Stimulated activated naive CD4-positive, alpha-beta T cell (primary cell): ENCODE measurements around the gene IL13.

Experiments
- DNase-seq, 6 experiments: peaks; one replicate each; lab custom pipeline; 2025; lab: John Stamatoyannopoulos, UW

The IL13 gene

GRCh38 chr5:132655821-132656773 is 1.9 kb upstream of the IL13 start:
- DNase-seq, result peak in 2 of 6 experiments; percentile 5 to 6

- DNase-seq, result peak in 1 of 6 experiments; percentile 5
These were observed 1.1 kb upstream of the IL13 start for GRCh38 chr5:132656774-132657355.

GRCh38 chr5:132658381-132659302 is 669 bp downstream of the IL13 start:
- no peak for DNase-seq

DNA sequence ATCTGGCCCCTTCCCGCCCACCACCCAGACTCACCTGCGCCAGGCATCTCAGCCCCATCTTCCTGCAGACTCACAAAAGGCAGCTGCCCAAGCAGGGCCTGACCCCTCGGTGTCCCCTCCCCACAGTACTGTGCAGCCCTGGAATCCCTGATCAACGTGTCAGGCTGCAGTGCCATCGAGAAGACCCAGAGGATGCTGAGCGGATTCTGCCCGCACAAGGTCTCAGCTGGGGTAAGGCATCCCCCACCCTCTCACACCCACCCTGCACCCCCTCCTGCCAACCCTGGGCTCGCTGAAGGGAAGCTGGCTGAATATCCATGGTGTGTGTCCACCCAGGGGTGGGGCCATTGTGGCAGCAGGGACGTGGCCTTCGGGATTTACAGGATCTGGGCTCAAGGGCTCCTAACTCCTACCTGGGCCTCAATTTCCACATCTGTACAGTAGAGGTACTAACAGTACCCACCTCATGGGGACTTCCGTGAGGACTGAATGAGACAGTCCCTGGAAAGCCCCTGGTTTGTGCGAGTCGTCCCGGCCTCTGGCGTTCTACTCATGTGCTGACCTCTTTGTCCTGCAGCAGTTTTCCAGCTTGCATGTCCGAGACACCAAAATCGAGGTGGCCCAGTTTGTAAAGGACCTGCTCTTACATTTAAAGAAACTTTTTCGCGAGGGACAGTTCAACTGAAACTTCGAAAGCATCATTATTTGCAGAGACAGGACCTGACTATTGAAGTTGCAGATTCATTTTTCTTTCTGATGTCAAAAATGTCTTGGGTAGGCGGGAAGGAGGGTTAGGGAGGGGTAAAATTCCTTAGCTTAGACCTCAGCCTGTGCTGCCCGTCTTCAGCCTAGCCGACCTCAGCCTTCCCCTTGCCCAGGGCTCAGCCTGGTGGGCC is 1.9 kb downstream of the IL13 start:
- DNase-seq, result no peak

DNA sequence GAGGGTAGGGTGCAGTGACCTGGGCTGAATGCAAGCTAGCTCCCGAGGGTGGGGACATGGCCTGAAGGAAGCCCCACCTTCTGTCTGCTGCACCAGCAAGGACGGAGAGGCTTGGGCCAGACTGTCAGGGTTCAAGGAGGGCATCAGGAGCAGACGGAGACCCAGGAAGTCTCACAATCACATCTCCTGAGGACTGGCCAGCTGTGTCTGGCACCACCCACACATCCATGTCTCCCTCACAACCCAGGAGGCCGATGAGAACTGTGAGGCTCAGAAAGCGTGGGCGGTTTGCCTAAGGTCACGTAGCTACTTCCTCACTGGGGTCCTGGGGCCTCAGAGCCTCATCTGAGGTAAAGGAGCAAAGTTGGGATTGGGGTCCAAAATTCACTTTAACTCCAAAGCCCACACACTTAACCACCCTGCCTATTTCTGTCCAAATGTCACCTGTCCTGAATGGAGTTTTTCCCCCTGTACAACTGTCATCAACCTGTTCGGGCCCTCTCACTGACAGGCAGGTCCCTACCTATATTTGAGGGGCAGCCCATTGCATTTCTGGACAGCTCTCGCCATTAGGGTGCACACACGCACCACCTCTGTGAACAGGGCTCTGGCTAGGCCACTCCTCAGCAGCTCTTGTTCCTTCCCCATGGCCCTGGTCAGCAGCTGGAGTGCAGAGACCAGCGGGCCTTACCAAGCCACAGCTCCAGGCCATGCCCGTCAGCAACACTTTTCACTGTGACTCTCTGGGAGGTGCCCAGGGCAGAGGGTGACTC is 3.4 kb downstream of the IL13 start:
- DNase-seq, result no peak

DNA sequence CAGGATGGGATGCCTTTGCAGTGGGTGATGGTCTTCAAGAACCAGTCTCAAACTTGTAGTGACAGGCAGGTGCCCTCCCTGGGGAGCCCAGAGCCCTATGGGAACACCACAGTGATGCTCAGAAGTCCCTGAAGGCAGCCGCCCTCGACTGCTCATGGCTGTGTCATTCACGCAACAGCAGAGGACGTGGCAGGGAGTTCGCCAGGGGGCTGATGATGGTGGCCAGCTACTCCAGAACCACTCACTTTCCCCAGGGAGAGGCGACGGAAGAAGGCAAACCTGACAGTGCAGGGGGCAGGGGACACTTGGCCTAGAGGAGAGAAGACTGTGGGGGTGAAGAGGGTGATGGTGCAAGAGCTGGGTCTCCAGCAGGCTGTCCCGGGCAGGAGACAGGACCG is 4.0 kb downstream of the IL13 start:
- DNase-seq, result no peak

DNA sequence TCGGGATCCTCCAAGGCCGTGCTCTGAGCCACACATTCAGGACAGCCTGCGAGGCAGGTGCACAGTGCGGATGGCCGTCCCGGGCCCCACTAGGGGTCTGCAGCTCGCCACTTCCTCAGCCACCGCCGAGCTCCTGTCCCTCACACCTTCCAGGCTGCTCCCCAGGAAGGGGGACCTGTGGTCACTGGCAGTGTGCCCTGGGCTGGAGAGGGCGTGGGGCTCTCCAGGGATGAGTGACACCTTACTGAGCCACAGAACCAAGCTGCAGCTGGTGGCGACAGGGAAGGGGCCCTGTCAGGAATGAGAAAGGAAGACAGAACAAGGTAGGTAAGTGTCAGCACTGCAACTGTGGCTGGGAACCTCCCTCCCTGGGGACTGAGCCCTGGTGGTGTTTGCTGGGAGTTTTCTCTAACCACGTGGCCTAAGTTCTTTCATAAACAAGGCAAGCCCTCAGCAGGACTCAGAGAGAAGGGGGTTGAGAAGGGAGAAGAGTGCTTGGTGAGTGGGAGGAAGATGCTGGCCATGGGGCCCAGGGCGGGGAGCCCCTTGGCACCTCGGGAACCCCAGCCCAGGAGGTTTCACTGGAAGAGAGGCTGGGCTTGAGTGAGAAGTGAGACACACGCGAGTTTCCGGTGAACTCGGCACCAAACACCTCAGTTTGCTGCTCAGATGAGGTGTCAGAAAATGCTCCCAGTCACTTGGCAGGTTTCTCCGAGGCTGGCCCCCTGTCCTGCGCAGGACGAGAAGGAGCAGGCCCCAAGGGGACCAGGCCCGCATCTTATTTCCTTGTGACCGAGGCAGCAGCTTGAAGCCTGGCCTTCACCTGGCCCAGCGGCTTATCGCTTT is 5.2 kb downstream of the IL13 start:
- no peak for DNase-seq

- no peak for DNase-seq
These were observed 6.1 kb downstream of the IL13 start for GRCh38 chr5:132663771-132664695.

DNA sequence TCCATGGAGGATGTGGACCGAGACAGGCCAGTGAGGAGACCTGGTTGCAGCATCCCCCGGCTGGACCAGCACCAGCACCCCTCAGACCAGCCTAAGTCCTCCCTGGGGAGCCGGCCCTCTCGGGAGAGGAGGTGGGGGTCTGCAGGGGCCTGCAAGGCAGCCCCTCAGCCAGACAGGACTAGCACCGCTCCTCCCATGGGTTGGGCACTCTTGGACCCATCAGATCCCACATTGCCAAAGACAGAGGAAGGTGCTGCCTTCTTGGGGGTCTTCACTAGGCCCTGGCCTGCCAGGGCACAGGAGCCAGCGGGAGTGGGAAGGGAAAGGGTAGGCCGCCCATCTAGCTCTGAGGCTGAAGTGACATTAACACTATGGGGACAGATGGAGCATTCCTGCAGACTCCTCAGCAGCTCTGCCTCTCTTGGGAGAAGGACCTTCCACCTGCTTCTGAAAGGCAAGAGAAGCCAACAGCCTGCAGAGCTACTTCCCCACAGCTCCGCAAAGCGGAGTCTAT is 6.8 kb downstream of the IL13 start:
- no peak for DNase-seq

DNA sequence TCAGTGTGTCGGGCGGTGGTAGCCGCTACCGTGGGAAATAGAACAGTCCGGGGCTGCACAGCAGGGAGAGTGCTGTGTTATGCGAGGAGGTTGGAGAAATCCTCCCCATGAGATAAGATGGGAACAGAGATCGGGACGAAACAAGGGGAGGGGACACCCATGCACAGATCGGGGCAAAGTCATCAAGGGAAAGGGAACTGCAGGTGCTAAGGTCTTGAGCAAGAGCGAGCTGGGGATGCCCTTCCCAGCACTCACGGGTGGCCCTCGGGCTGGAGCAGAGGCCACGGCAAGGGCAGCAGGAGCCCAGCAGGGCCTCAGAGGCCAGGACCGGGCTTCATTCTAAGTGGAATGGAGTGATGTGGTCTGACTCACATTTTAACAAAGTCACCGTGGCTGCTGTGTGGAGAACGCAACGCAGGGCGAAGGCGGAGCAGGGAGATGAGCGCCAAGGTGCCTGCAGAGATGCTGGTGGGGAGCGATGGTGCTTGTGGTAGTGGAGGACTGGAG is 7.7 kb downstream of the IL13 start:
- DNase-seq, result no peak

DNA sequence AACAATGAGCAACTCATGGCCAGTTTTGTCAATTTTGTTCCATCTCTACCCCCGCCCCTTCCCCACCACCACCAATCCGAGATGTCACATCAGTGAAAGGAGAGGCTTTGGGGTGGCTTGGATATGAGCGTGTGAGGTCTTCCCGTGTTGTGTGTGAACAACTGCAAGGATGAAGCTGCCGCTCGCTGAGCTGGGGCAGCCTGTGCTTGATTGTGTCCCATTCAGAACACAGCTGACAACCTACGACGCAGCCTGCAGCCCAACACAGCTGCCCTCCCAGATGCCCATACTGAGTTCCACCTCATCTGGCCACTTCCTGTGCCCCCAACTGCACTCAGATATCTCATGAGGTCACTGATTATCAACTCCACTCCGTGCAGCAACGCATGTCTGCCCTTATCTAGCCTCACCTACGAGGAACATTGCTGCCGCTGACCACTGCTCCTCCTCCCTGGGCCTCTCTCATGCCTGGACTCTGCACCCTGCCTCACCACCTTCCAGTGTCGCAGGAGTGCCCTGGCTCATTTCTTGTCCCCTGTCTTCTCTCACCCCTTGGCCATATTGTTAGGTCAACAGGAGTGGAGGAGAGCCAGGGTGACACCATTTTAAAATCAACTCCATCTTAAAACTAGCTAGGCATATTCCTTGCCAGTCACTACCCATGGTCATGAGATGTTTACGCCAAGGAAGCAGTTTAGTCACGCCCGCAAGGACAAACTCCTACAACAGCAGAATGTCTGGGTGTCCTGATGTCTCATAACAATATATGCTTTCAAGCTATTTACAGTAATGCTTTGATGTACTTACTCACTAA is 8.5 kb downstream of the IL13 start:
- DNase-seq, result no peak

DNA sequence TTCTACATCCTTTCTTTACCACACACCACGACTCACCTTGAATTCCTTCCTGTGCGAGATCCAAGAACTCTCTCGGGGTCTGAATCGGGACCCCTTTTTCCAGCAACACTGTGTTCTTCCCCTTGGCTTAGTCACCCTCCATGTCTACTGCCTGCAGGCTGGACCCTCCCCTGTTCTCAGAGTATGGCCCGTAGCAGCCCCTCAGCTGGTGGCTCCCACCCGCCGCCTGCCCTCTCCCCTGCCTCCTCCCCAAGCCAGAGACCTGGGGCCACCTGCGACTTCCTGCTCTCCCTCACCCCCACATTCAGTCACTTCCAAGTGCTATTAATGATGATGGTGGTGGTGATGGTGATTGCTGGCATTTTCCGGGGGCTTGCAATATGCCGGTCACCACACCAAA is 9.3 kb downstream of the IL13 start:
- DNase-seq, result no peak

DNA sequence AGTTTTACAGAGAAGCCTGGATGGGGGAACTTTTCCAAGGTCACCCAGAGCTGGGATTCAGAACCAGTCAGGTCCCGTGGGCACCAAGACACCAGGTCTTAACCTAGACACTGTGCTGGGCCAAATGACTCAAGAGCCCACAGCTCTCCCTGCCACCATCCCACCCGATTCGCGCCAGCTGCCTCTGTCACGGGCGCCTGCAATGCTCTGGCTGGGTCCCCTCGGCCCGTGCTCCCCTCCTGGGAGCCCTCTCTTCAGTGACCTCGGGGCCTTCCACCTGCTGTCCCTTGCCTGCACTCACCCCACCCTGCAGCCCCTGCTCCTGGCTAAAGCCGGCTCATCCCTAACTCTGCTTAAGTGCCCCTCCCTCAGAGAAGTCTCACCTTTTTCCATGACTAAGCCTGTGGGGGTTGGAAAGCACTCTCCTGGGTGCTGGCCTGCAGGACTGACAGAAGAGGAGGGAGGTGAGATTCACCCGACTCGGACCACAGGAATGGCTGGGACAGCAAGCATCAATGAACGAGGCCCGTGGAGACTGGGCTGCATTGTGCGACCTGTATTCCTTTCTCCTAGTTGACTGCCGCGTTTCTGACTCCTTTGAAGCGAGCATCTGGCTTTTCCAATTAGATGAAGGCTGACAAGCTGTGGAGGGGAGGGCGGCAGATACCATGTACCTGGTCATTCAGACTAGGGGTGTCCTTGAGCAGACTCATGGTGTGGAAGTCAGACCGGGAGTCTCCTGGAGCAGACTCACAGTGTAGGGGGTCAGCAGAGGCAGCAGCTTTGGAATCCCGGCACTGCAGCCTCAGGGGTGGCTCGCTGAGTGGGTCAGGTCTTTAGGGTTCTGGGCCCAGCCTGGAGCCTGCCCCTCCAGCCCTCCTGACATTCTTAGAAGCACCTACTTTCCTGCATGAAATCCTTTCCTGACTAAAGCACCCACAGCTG is 10.1 kb downstream of the IL13 start:
- no peak for DNase-seq

GRCh38 chr5:132668706-132669454 is 10.9 kb downstream of the IL13 start:
- DNase-seq, result no peak

DNA sequence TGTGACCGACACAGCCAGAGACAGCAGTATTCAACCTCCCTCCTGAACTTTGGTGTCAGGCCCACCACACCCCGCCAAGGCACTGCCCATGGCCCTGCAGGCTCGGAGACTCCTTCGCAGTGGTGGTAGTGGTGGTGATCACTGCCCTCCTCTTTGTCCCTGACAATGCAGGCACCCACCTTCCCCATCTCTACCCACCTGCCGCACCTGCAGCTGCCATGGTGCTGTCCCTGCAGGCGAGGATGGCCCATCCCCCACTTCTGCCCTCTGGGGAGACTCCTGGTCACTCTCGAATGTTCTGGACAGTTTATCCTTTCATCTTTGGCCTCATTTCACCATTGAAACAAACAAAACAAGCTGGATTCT is 11.5 kb downstream of the IL13 start:
- no peak for DNase-seq
